AG09319 (cell line): ENCODE measurements around the gene XYLT1.

Experiments used
- DNase-seq: peaks from one replicate; pipeline ENCODE4 v3.0.0-alpha.2; 2010; ENCODE audit warnings: low read depth; ENCODE audit errors: extremely low read depth
- CTCF ChIP-seq: IDR thresholded peaks from 2 replicates; pipeline ENCODE4 v1.5.1; 2011; ENCODE audit warnings: low read depth, mild to moderate bottlenecking, inconsistent platforms, low read length, moderate library complexity

XYLT1 gene

GRCh38 chr16:17367923-17368322 is 102.8 kb downstream of the XYLT1 start:
- TF ChIP-seq CTCF, result no peak
- DNase-seq, result no peak

GRCh38 chr16:17367036-17367435 is 103.7 kb downstream of the XYLT1 start:
- no peak for DNase-seq
- TF ChIP-seq CTCF, result no peak

- TF ChIP-seq CTCF, result no peak
- no peak for DNase-seq
Measured at GRCh38 chr16:17366299-17366961, 104.3 kb downstream of the XYLT1 start.

- TF ChIP-seq CTCF, result no peak
- no peak for DNase-seq
Measured at GRCh38 chr16:17365591-17366298, 105.0 kb downstream of the XYLT1 start.

- TF ChIP-seq CTCF, result no peak
- no peak for DNase-seq
Measured at GRCh38 chr16:17365211-17365541, 105.6 kb downstream of the XYLT1 start.

- TF ChIP-seq CTCF, result no peak
- peak; percentile 99 for DNase-seq
Measured at GRCh38 chr16:17364319-17365210, 106.2 kb downstream of the XYLT1 start.

GRCh38 chr16:17362946-17363345 is 107.8 kb downstream of the XYLT1 start:
- no peak for TF ChIP-seq CTCF
- no peak for DNase-seq
